H1 (cell line): ENCODE data around the gene ALDH1A3. TPM values are rescaled to one million over a fixed set of nuclear protein-coding genes. Genes with fewer than 3 reads are reported as not detected.

ENCODE experiments used
- CTCF ChIA-PET: fragments of 300-600 bp; sonication (Branson Sonifier 250); formaldehyde crosslinking; loops from one replicate; lab custom pipeline; 2021; ENCODE audit not compliant: partially characterized antibody; lab: Charles Lee
- POLR2A ChIA-PET: fragments of 300-600 bp; sonication (Branson Sonifier 250); formaldehyde crosslinking; loops from one replicate; lab custom pipeline; 2021; ENCODE audit warnings: inconsistent platforms; ENCODE audit not compliant: partially characterized antibody; lab: Charles Lee
- DNase-seq, 2 experiments: peaks; one replicate each; pipeline versions ENCODE4 v3.0.0 to v3.0.0-alpha.2; 2010 to 2022; ENCODE audit warnings: low spot score in 2 of 2, low read depth in 1 of 2, mixed read lengths in 1 of 2
- FAIRE-seq: peaks from 2 replicates; lab custom pipeline; 2011; peaks lifted over from hg19 to GRCh38; lab: Jason Lieb, UNC
- H2AFZ ChIP-seq: 2 replicates; pipeline ENCODE4 v1.8.1; 2012; ENCODE audit warnings: low read length, inconsistent platforms
- H2AK5ac ChIP-seq: 2 replicates; pipeline ENCODE4 v1.6.1; 2013; ENCODE audit warnings: low read depth, low read length
- H2BK120ac ChIP-seq: replicated peaks from 2 replicates; pipeline ENCODE3; 2013; ENCODE audit warnings: low read depth, low read length, inconsistent platforms
- H2BK12ac ChIP-seq: 2 replicates; pipeline ENCODE4 v1.6.1; 2013; ENCODE audit warnings: low read depth, low read length
- H2BK15ac ChIP-seq: 2 replicates; pipeline ENCODE4 v1.6.1; 2013; ENCODE audit warnings: low read length
- H2BK20ac ChIP-seq: 2 replicates; pipeline ENCODE4 v1.6.1; 2013; ENCODE audit warnings: low read length
- H2BK5ac ChIP-seq: 2 replicates; pipeline ENCODE4 v1.6.1; 2013; ENCODE audit warnings: low read depth, low read length
- H3K14ac ChIP-seq: 2 replicates; pipeline ENCODE4 v1.6.1; 2013; ENCODE audit warnings: inconsistent platforms; ENCODE audit not compliant: insufficient read length
- H3K18ac ChIP-seq: 2 replicates; pipeline ENCODE4 v1.6.1; 2013; ENCODE audit warnings: low read length; ENCODE audit errors: extremely low read depth
- H3K23ac ChIP-seq: 2 replicates; pipeline ENCODE4 v1.6.1; 2013; ENCODE audit warnings: inconsistent platforms; ENCODE audit not compliant: insufficient read length
- H3K23me2 ChIP-seq: 2 replicates; pipeline ENCODE4 v1.6.1; 2013; ENCODE audit warnings: low read depth, low read length
- H3K27ac ChIP-seq: 2 replicates; pipeline ENCODE4 v1.6.1; 2011; ENCODE audit warnings: low read depth, low read length, inconsistent platforms
- H3K27me3 ChIP-seq, 4 experiments: replicated peaks in 1 of 4; 1 replicate in 1 of 4; 2 replicates in 3 of 4; pipeline versions ENCODE4 v1.6.1 to v1.8.1; 2011 to 2013; ENCODE audit warnings: low read length in 3 of 4, mild to moderate bottlenecking in 3 of 4, inconsistent platforms in 2 of 4, mixed read lengths in 2 of 4, moderate library complexity in 1 of 4; ENCODE audit not compliant: control insufficient read depth in 3 of 4, insufficient read depth in 3 of 4; ENCODE audit errors: extremely low read depth in 1 of 4
- H3K36me3 ChIP-seq, 4 experiments: 2 replicates each; pipeline versions ENCODE4 v1.6.1 to v1.8.1; 2011 to 2013; ENCODE audit warnings: mild to moderate bottlenecking in 4 of 4, low read length in 3 of 4, moderate library complexity in 2 of 4, control low read depth in 1 of 4, inconsistent platforms in 1 of 4; ENCODE audit not compliant: insufficient read depth in 4 of 4, control insufficient read depth in 2 of 4
- H3K4ac ChIP-seq: replicated peaks from 2 replicates; pipeline ENCODE3; 2013; ENCODE audit warnings: low read length, low read depth, mixed read lengths, inconsistent platforms; ENCODE audit not compliant: insufficient read length
- H3K4me1 ChIP-seq, 4 experiments: replicated peaks in 1 of 4; 1 replicate in 1 of 4; 2 replicates in 3 of 4; pipeline versions ENCODE4 v1.6.1 to v1.8.1; 2011 to 2013; ENCODE audit warnings: low read length in 3 of 4, inconsistent platforms in 2 of 4, mixed read lengths in 1 of 4; ENCODE audit not compliant: insufficient read depth in 4 of 4, control insufficient read depth in 3 of 4
- H3K4me2 ChIP-seq, 2 experiments: 2 replicates each; pipeline versions ENCODE4 v1.6.1 to v1.8.1; 2011 to 2013; ENCODE audit warnings: low read depth in 2 of 2, low read length in 2 of 2, control low read depth in 1 of 2, inconsistent platforms in 1 of 2, mild to moderate bottlenecking in 1 of 2; ENCODE audit not compliant: insufficient read depth in 1 of 2
- H3K4me3 ChIP-seq, 4 experiments: fragments of 200-600, 300-600 bp in 1 of 4; sonication (generic), shearing (Covaris generic), sonication (Bioruptor Twin) in 1 of 4; 2 replicates each; pipeline versions ENCODE4 v1.5.1 to v1.8.1; 2011 to 2016; ENCODE audit warnings: low read length in 4 of 4, low read depth in 3 of 4, control low read depth in 2 of 4, inconsistent platforms in 2 of 4, mild to moderate bottlenecking in 2 of 4, mixed read lengths in 1 of 4, moderate library complexity in 1 of 4; ENCODE audit not compliant: insufficient read depth in 2 of 4; ENCODE audit errors: extremely low read depth in 1 of 4
- H3K56ac ChIP-seq: replicated peaks from 2 replicates; pipeline ENCODE3; 2013; ENCODE audit warnings: low read depth, mild to moderate bottlenecking, mixed read lengths, low read length, inconsistent platforms; ENCODE audit not compliant: insufficient read length
- H3K79me1 ChIP-seq: 2 replicates; pipeline ENCODE4 v1.6.1; 2013; ENCODE audit warnings: low read depth, low read length, control low read depth
- H3K79me2 ChIP-seq, 2 experiments: 2 replicates each; pipeline versions ENCODE4 v1.6.1 to v1.8.1; 2012 to 2013; ENCODE audit warnings: low read length in 2 of 2, mild to moderate bottlenecking in 2 of 2, inconsistent platforms in 1 of 2; ENCODE audit not compliant: insufficient read depth in 2 of 2, control insufficient read depth in 1 of 2
- H3K9ac ChIP-seq, 4 experiments: replicated peaks in 1 of 4; 1 replicate in 1 of 4; 2 replicates in 3 of 4; pipeline versions ENCODE4 v1.6.1 to v1.8.1; 2011 to 2013; ENCODE audit warnings: low read depth in 3 of 4, low read length in 3 of 4, control low read depth in 2 of 4, mild to moderate bottlenecking in 2 of 4, moderate library complexity in 2 of 4, inconsistent platforms in 1 of 4; ENCODE audit errors: extremely low read depth in 1 of 4
- H3K9me3 ChIP-seq, 2 experiments: 2 replicates each; pipeline versions ENCODE4 v1.6.1 to v1.8.1; 2012 to 2013; ENCODE audit warnings: mild to moderate bottlenecking in 2 of 2, moderate library complexity in 2 of 2, control low read depth in 1 of 2, inconsistent platforms in 1 of 2, low read depth in 1 of 2, low read length in 1 of 2, mixed read lengths in 1 of 2; ENCODE audit not compliant: insufficient read depth in 2 of 2
- H4K20me1 ChIP-seq, 2 experiments: replicated peaks in 1 of 2; 2 replicates each; pipeline versions ENCODE3 to v1.8.1; 2011 to 2013; ENCODE audit warnings: inconsistent platforms in 2 of 2, low read length in 2 of 2, mild to moderate bottlenecking in 1 of 2; ENCODE audit not compliant: insufficient read depth in 2 of 2, control insufficient read depth in 1 of 2
- H4K5ac ChIP-seq: 2 replicates; pipeline ENCODE4 v1.6.1; 2013; ENCODE audit warnings: low read length, low read depth, mixed read lengths, inconsistent platforms; ENCODE audit not compliant: insufficient read length
- H4K8ac ChIP-seq: 2 replicates; pipeline ENCODE4 v1.8.0; 2013; ENCODE audit warnings: mild to moderate bottlenecking, moderate library complexity, low read length, inconsistent platforms; ENCODE audit not compliant: insufficient read depth; ENCODE audit errors: extremely low read depth
- H4K91ac ChIP-seq: replicated peaks from 2 replicates; pipeline ENCODE3; 2013; ENCODE audit warnings: low read length, mixed read lengths, inconsistent platforms; ENCODE audit not compliant: insufficient read length
- CHD1 ChIP-seq: IDR thresholded peaks from 2 replicates; pipeline ENCODE4 v1.6.1; 2012; ENCODE audit warnings: low read depth, low read length, improper control_type of control experiment
- GTF2F1 ChIP-seq: IDR thresholded peaks from 2 replicates; pipeline ENCODE4 v1.6.1; 2012; ENCODE audit warnings: low read depth, low read length, improper control_type of control experiment, borderline replicate concordance
- NANOG ChIP-seq: IDR thresholded peaks from 2 replicates; pipeline ENCODE4 v1.6.1; 2011; ENCODE audit warnings: low read length, low read depth, mild to moderate bottlenecking, inconsistent platforms; ENCODE audit not compliant: insufficient read depth, poor library complexity, severe bottlenecking
- SIN3A ChIP-seq, 2 experiments: IDR thresholded peaks in 1 of 2; conservative IDR thresholded peaks in 1 of 2; 2 replicates each; pipeline ENCODE4 v1.6.1; 2011 to 2012; ENCODE audit warnings: low read length in 2 of 2, improper control_type of control experiment in 1 of 2, low read depth in 1 of 2, mild to moderate bottlenecking in 1 of 2
- SIX5 ChIP-seq: IDR thresholded peaks from 2 replicates; pipeline ENCODE4 v1.6.1; 2011; ENCODE audit warnings: mild to moderate bottlenecking, low read depth, low read length
- TCF12 ChIP-seq: IDR thresholded peaks from 2 replicates; pipeline ENCODE4 v1.6.1; 2011; ENCODE audit warnings: low read depth, mild to moderate bottlenecking, low read length
- WGBS, 2 experiments: shearing (Covaris generic) in 1 of 2; methylation state at CpG; one replicate each; pipeline versions ENCODE4 v1.1.6 to v1.1.7; 2013 to 2015; ENCODE audit warnings: low lambda C conversion rate in 2 of 2, mixed read lengths in 2 of 2, inconsistent platforms in 1 of 2, low coverage in 1 of 2, missing lambda C conversion rate in 1 of 2; ENCODE audit not compliant: insufficient replicate concordance in 2 of 2, insufficient coverage in 1 of 2, insufficient read length in 1 of 2; ENCODE audit errors: extremely low coverage in 1 of 2, missing lambda C conversion rate in 1 of 2; 5-methylcytosine and 5-hydroxymethylcytosine counted together
- polyA plus RNA-seq, 7 experiments: library from polyadenylated mRNA; depleted of rRNA in 3 of 7; stranded (reverse) in 5 of 7; unstranded in 2 of 7; fragments of >200 nt in 5 of 7; fragments of 200-250 nt in 2 of 7; gene quantifications; 1 replicate in 5 of 7; 2 replicates in 1 of 7; 4 replicates in 1 of 7; pipeline versions ENCODE4 v1.2.1 to v1.2.3, GENCODE V29; 2011 to 2013; ENCODE audit warnings: missing spikeins in 2 of 7, mixed read lengths in 2 of 7
- total RNA-seq: library from RNA; stranded (reverse); fragmentation: NEBNext Ultra II Directional; extraction: Animal tissue kit (Norgen Biotek cat#: 25700); gene quantifications from 2 replicates; pipeline ENCODE4 v1.2.1, GENCODE V29; 2021

The ALDH1A3 gene
- total and polyA plus RNA-seq, 2 of the 8 experiments (the other 6 are each of a cell fraction or from before 2014, with no cell fraction given): 2.2 to 5.5 TPM

DNA sequence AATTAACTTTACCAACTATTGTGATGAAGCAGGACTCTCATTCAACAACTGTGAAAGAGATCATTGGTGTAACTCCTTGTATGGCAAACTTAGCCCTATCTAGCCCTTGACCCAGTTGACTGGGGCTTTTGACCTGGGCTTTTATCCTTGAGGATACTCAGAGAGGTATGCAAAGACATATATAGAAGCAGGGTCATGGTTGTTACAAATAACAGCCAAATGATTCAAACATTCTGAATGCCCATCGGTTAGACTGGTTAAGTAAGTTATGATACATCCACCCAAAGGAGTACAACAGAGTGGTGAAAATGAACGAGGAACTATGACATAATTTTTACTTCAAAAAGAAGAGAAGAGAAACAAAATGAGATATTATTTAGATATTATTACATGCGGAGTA, 38.2 kb upstream of the ALDH1A3 start:
- Histone ChIP-seq H3K9ac (no peak overlapping the region), H2BK20ac (no peak overlapping the region), H2AFZ (no peak overlapping the region), H4K8ac (no peak overlapping the region), H2BK12ac (no peak overlapping the region), H2BK15ac (no peak overlapping the region), H2BK5ac (no peak overlapping the region), H3K4me2 (no peak overlapping the region), H4K5ac (no peak overlapping the region), H3K9me3 (no peaks in the 10 kb centered on the region), H3K27ac (no peak overlapping the region), H3K23me2 (no peaks in the 10 kb centered on the region), H3K14ac (no peak overlapping the region), H3K4me1 (no peaks in the 10 kb centered on the region), H3K79me1 (no peaks in the 10 kb centered on the region), H3K23ac (no peak overlapping the region), H2AK5ac (no peak overlapping the region), H2BK120ac (no peak overlapping the region), H3K4ac (no peak overlapping the region), H3K36me3 (no peaks in the 10 kb centered on the region), H3K4me3 (no peak overlapping the region), H4K91ac (no peak overlapping the region), H3K79me2 (no peaks in the 10 kb centered on the region), H3K56ac (no peak overlapping the region), H3K18ac (no peak overlapping the region), H4K20me1 (no peaks in the 10 kb centered on the region), H3K27me3 (no peaks in the 10 kb centered on the region)
- FAIRE-seq (no peak), DNase-seq (no peak)
- POLR2A ChIA-PET: no interaction called here
- 90% methylated on average over 3 of the region's 3 CpGs; no CpG with 5 or more reads in 1 of the 2 experiments for WGBS, 2 experiments
- CTCF ChIA-PET: interaction anchor here (1.9 kb wide), 1 partner anchor 24 kb away, joined by 8 read pairs; no protein-coding TSS in a partner anchor
- TF ChIP-seq TCF12 (no peak), SIX5 (no peak), GTF2F1 (no peak), CHD1 (no peak), NANOG (no peak), SIN3A (conservative IDR thresholded peaks at IDR 0.05 in 1 of 2, IDR thresholded peaks at IDR 0.05 in 1 of 2; ENCODE audit: low read depth in 1 of 2, low read length in 2 of 2) (no peak)
